ACC112 (cell line): Measurements from ENCODE around the gene PPP5C.
"Not testable (repeated sequence)": the region's sequence is repeated elsewhere in the genome, so short reads cannot be mapped to it uniquely, and the experiment has no call there.

Experiments
- H2AFZ ChIP-seq: fragments of 200-600 bp; sonication (generic); one replicate; pipeline ENCODE4 v1.6.0; 2017; ENCODE audit warnings: antibody characterized with exemption, low read length; ENCODE audit not compliant: unreplicated experiment
- H3K27ac ChIP-seq: fragments of 200-600 bp; sonication (generic); 2 replicates; pipeline ENCODE4 v1.5.1; 2014; ENCODE audit warnings: low read depth, mild to moderate bottlenecking, antibody characterized with exemption, low read length, moderate library complexity
- H3K27me3 ChIP-seq: fragments of 200-600 bp; sonication (generic); 2 replicates; pipeline ENCODE4 v1.6.1; 2014; ENCODE audit warnings: mild to moderate bottlenecking, antibody characterized with exemption, low read length, moderate library complexity, mixed read lengths; ENCODE audit not compliant: insufficient read depth
- H3K36me3 ChIP-seq: fragments of 200-600 bp; sonication (generic); 2 replicates; pipeline ENCODE4 v1.6.1; 2016; ENCODE audit warnings: mild to moderate bottlenecking, antibody characterized with exemption, low read length, moderate library complexity, mixed read lengths; ENCODE audit not compliant: insufficient read depth
- H3K4me1 ChIP-seq: fragments of 200-600 bp; sonication (generic); one replicate; pipeline ENCODE4 v1.6.1; 2016; ENCODE audit warnings: low read length, mixed read lengths; ENCODE audit not compliant: insufficient read depth, unreplicated experiment, control insufficient read depth
- H3K4me3 ChIP-seq: fragments of 200-600 bp; sonication (generic); 2 replicates; pipeline ENCODE4 v1.5.1; 2014; ENCODE audit warnings: mild to moderate bottlenecking, low read depth, low read length
- H3K79me2 ChIP-seq: fragments of 200-600 bp; sonication (generic); one replicate; pipeline ENCODE4 v1.6.0; 2016; ENCODE audit warnings: low read length; ENCODE audit not compliant: control insufficient read depth, unreplicated experiment, insufficient read depth

The PPP5C gene

DNA sequence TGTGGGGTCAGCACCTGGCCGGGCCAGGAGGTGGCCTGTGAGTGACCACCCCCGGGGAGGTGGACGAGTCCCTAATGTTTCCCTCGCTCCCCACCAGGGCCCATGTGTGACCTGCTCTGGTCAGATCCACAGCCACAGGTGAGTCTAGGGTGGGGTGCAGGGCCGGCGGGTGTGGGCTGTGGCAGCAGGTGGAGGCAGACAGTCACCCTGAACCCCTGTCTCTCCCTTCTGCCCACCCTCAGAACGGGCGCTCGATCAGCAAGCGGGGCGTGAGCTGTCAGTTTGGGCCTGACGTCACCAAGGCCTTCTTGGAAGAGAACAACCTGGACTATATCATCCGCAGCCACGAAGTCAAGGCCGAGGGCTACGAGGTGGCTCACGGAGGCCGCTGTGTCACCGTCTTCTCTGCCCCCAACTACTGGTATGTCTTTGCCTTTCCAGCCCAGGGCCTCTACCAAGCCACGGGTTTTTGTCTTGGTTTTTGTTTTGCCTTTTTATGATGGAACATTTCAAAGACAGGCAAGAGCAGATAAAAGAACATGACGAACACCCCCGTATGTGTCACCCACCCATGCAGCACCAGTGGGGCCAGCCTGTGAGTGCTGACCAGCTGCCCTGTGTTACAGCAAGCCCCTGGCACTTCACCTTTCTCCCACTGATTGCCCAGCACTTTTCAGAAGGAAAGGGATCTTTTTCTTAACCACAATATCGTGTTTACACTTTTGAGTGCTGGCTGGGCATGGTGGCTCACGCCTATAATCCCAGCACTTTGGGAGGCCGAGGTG, 41.6 kb downstream of the PPP5C start:
- H3K4me3 ChIP-seq: no peak overlapping the region
- H3K4me1 ChIP-seq: no peaks in the 10 kb centered on the region
- H2AFZ ChIP-seq: no peak overlapping the region
- H3K79me2 ChIP-seq: no peaks in the 10 kb centered on the region
- no peaks in the 10 kb centered on the region for H3K27me3 ChIP-seq
- peaks cover 19% of the 10 kb centered on the region for H3K36me3 ChIP-seq
- no peak overlapping the region for H3K27ac ChIP-seq

DNA sequence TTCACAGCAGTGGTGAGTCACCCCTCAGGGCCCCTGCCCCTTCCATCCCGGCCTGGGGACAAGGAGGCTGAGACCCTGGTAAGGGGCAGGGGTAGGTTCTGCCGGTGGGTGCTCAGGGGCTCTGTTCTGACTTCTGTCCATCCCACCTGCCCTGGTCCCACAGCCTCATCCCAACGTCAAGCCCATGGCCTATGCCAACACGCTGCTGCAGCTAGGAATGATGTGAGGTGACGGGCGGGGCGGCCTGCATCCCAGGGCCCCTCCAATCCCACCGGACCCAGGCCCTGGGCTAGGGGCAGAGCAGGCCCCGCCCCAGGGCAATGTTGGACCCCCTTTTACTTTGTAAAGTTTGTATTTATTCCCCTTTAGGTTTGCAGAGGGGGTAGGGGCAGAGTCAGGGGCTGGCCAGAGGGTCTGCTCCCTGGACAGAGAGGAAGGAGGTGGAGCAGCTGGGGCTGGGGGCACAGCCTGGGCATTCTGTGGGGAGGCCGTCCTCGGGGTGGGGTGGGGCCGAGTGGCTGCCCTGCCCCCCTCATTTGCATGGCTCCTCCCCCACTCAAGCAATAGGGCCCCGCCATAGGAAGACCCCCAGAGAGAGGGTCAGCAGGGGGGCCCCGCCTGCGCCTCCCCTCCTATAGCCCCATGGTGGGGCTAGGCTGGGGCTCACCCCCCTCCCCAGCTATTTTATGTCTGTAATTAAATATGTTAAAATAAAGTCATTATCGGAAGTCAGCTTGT, 43.4 kb downstream of the PPP5C start:
- no peak overlapping the region for H2AFZ ChIP-seq
- no peaks in the 10 kb centered on the region for H3K27me3 ChIP-seq
- H3K27ac ChIP-seq: no peak overlapping the region
- H3K79me2 ChIP-seq: no peaks in the 10 kb centered on the region
- H3K4me3 ChIP-seq: no peak overlapping the region
- no peaks in the 10 kb centered on the region for H3K4me1 ChIP-seq
- H3K36me3 ChIP-seq: peaks cover 19% of the 10 kb centered on the region

DNA sequence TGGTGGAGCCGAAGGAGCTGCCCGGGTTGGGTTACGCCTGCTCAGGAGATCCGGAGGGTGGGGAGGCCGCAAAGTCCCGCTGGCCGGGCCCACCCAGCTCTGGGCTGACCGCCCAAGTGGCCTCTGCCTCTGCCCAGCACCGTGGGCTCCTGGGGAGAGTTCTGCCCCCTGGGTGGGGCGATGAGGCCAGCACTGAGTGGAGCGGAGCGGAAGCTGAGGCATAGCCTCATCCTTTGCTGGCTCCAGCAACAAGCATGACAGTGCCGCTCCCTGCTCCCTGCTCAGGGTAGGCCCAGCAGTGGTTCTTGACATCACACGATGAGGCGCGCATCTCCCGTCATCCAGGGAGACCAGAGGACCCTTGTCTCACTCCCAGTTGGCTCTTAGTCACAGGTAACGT, 44.0 kb downstream of the PPP5C start:
- Histone ChIP-seq H3K4me3 (no peak overlapping the region), H3K4me1 (no peaks in the 10 kb centered on the region), H3K36me3 (peaks cover 19% of the 10 kb centered on the region), H2AFZ (no peak overlapping the region), H3K27ac (no peak overlapping the region), H3K27me3 (no peaks in the 10 kb centered on the region), H3K79me2 (no peaks in the 10 kb centered on the region)

DNA sequence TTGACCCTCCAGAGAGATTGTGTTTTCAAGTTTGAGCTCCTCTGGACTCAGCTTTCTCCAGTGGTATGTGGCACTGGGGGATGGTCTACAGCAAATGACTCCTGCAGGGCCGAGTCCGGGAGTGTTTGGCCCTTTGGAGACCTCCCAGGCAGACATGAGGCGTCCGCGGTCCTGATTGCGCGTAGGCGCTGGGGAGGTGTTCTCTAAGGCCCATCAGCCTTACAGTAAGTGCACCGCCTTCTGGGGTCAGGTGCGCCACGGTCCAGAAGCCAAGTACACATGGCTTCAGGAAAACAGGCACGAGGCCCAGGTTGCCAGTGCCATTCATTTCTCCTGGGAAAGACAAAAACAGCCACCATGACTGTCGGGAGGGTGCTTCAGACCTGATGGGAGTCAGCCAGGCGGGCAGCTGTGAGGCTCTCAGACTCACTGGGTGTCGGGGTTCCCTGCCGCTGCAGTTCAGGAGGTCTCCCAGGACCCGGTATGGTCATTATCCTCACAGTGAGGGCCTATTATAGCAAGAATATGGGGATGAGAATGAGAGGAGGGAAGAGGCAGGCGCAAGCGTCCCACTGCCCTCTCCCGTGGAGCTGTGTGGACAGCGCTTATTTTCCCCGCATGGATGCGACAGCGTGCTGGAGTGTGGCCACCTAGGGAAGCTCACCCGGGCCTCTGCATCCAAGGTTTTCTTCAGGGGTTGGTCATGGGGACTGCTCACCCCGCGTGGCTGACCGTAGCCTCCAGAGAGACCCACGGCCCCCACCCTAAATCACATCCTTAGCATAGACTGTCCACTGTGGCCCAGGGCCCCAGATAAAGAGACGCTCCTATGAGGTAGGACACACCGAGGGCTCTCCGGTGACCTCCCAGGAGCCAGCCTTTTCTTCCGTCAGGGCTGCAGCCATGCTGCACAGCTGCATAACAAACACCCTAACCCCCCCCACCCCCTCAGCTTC, 44.7 kb downstream of the PPP5C start:
- H3K27ac ChIP-seq: no peak overlapping the region
- no peaks in the 10 kb centered on the region for H3K4me1 ChIP-seq
- H3K27me3 ChIP-seq: no peaks in the 10 kb centered on the region
- no peak overlapping the region for H3K4me3 ChIP-seq
- no peaks in the 10 kb centered on the region for H3K79me2 ChIP-seq
- no peak overlapping the region for H2AFZ ChIP-seq
- peaks cover 19% of the 10 kb centered on the region for H3K36me3 ChIP-seq

DNA sequence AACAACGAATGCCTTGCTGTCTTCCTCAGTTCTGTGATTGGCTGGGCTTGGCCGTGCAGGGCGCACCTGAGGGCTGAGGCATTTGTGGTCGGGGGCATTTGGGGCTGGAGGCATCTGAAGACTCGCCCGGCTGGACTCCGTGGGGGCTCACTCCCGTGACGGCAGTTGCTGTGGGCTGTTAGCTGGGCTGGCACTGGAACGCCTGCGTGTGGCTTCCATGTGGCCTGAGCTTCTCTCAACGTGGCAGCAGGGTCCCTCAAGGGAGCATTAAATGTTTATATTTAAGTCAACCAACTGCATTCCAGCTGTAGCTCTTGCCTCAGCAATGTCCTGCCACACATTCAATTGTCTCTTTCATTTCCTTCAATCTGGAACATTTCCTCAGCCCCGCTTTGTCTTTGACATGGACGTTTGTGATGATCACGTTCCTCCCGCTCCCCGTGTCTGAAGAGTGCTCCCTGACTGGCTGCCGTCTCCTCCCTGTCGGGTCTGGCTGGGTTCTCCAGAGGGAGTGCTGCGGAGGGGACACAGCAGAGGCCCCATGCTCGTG, 45.4 kb downstream of the PPP5C start:
- no peak overlapping the region for H2AFZ ChIP-seq
- peaks cover 15% of the 10 kb centered on the region for H3K36me3 ChIP-seq
- H3K27ac ChIP-seq: no peak overlapping the region
- no peaks in the 10 kb centered on the region for H3K4me1 ChIP-seq
- H3K79me2 ChIP-seq: no peaks in the 10 kb centered on the region
- H3K4me3 ChIP-seq: no peak overlapping the region
- H3K27me3 ChIP-seq: no peaks in the 10 kb centered on the region

DNA sequence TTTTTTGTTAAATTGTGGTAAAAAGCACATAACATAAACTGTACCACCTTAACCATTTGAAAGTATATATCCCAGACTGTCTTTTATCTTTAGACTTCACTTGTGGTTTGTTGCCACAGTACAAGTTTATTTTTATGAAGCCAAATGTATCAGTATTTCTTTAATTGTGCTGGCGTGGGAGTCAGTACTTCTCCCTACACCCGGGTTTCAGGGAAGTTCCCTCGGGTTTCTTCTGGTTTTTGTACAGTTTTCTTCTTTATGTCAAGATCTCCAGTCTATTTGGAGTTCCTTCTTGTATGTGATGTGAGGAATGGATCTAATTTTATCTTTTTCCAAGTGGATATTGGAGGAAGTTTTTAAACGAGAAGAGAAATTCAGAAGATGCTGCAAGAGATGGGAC, 46.0 kb downstream of the PPP5C start:
- H3K27ac ChIP-seq: peak overlapping the region; percentile 12; the same call in 1 of the 2 replicates
- H2AFZ ChIP-seq: no peak overlapping the region
- no peaks in the 10 kb centered on the region for H3K79me2 ChIP-seq
- peaks cover 15% of the 10 kb centered on the region for H3K36me3 ChIP-seq
- no peaks in the 10 kb centered on the region for H3K27me3 ChIP-seq
- H3K4me1 ChIP-seq: no peaks in the 10 kb centered on the region
- no peak overlapping the region for H3K4me3 ChIP-seq

DNA sequence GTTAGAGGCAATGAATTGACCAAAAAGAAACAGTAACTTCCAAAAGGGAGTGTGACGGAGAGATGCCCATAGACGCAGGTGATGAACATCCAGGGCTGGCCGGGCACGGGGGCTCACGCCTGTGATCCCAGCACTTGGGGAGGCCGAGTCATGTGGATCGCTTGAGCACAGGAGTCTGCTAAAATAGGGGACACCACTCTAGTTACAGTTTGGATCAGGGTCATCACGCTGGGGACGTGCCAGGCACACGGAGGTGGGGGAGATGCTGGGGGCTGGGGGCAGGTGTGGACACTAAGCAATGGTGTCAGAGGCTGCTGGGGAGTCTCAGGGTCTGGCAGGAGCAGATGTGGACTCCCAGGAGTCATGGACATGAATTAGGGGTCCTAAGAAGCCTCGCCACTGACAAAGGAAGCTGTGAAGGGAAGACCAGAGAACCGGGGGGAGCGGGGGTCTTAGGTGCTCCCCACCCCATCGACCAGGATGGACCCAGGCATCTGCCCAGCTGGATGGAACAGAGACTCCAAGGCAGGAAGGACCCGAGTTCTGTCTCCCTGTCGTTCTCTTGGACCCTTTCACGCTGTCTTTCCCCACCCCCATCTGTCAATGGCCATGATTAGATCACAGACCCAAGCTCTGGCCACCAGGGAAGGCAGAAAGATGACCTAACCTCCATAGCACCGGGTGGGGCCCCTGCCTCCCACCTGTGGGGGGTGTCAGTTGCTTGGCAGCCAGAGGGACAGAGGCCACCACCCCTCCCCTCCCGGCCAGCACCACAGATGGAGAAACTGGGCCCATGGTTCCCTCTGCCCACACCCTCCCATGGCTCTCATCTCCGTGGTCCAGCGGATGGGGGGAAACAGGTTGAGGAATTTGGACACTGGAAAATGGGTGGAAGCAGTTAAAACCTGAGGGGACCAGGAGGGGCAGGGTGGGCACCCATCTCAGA, 46.8 kb downstream of the PPP5C start:
- H3K4me3 ChIP-seq: no peak overlapping the region
- H3K27ac ChIP-seq: no peak overlapping the region
- peaks cover 9% of the 10 kb centered on the region for H3K36me3 ChIP-seq
- H3K79me2 ChIP-seq: no peaks in the 10 kb centered on the region
- no peaks in the 10 kb centered on the region for H3K4me1 ChIP-seq
- H2AFZ ChIP-seq: no peak overlapping the region
- H3K27me3 ChIP-seq: no peaks in the 10 kb centered on the region

DNA sequence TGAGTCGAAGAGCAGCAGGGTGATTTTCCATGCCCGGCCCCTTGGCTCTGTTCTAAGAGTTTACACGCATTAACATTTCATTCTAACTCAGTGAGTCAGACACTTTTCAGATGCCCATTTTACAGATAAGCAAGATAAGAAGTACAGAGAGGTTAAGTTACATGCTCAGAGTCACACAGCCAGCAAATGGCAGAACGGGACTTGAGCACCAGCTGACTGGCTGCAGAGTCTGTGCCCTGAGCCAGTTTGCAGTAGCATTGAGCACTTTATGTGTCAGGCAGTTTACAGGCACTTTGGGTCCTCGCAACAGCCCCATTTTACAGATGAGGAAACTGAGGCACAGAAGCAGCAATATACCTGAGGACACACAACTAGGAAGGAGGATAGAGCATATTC, 47.5 kb downstream of the PPP5C start:
- no peak overlapping the region for H2AFZ ChIP-seq
- H3K4me3 ChIP-seq: no peak overlapping the region
- H3K36me3 ChIP-seq: peaks cover 4% of the 10 kb centered on the region; the same call in 1 of the 2 replicates
- H3K27ac ChIP-seq: no peak overlapping the region
- H3K4me1 ChIP-seq: no peaks in the 10 kb centered on the region
- H3K27me3 ChIP-seq: no peaks in the 10 kb centered on the region
- H3K79me2 ChIP-seq: no peaks in the 10 kb centered on the region

DNA sequence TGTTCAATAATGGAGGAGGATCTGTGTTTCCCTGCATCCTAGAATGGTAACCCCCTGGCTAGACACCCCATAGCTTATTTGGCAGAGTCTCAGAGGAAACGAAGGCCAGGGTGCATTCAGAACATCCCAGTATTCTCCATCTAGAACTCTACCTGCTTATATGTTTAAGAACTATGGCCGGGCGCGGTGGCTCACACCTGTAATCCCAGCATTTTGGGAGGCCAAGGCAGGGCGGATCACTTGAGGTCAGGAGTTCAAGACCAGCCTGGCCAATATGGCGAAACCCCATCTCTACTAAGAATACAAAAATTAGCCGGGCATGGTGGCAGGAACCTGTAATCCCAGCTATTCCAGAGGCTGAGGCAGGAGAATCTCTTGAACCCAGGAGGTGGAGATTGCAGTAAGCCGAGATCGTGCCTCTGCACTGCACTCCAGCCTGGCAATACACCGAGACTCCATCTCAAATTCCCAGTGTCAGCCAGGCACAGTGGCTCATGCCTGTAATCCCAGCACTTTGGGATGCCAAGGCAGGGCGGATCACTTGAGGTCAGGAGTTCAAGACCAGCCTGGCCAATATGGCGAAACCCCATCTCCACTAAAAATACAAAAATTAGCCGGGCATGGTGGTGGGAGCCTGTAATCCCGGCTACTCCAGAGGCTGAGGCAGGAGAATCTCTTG, 51.1 kb downstream of the PPP5C start:
- not testable (repeated sequence) for H3K27me3 ChIP-seq, H3K27ac ChIP-seq, H3K4me3 ChIP-seq, H3K4me1 ChIP-seq, H2AFZ ChIP-seq, H3K36me3 ChIP-seq, H3K79me2 ChIP-seq
